ENCODE results near the gene THPO.
A peak's percentile ranks its signal among the peaks of the same experiment; 100 is the strongest.

Gene THPO

GRCh38 chr3:184377882-184378445 is at the start of gene THPO:
TSS of gene THPO (minus strand) at chr3:184378207. CDS start at chr3:184376259, 1,948 bp downstream.
- FAIRE-seq (no peak), DNase-seq (ENCODE audit: insufficient read length, low spot score) (no peak)

GRCh38 chr3:184426691-184427141 is 48.7 kb upstream of the THPO start:
- no peak for FAIRE-seq
- no peak for DNase-seq (ENCODE audit: insufficient read length, low spot score)

- FAIRE-seq = no peak
- no peak for DNase-seq (ENCODE audit: insufficient read length, low spot score)
These were observed 45.6 kb upstream of the THPO start for GRCh38 chr3:184423561-184423960.

GRCh38 chr3:184419171-184419570 is 41.2 kb upstream of the THPO start:
- FAIRE-seq (no peak), DNase-seq (ENCODE audit: insufficient read length, low spot score) (no peak)

- FAIRE-seq (peak; percentile 83), DNase-seq (ENCODE audit: insufficient read length, low spot score) (peak; percentile 78)
These were observed 39.8 kb upstream of the THPO start for GRCh38 chr3:184417619-184418327.

- DNase-seq (ENCODE audit: insufficient read length, low spot score) = no peak
- FAIRE-seq = no peak
These were observed 37.1 kb upstream of the THPO start for GRCh38 chr3:184415203-184415490.

- FAIRE-seq (no peak), DNase-seq (ENCODE audit: insufficient read length, low spot score) (no peak)
These were observed 36.6 kb upstream of the THPO start for GRCh38 chr3:184414418-184415202.

GRCh38 chr3:184409946-184410500 is 32.0 kb upstream of the THPO start:
- DNase-seq (ENCODE audit: insufficient read length, low spot score) = no peak
- FAIRE-seq = no peak

GRCh38 chr3:184409331-184409926 is 31.4 kb upstream of the THPO start:
- FAIRE-seq (no peak), DNase-seq (ENCODE audit: insufficient read length, low spot score) (no peak)

- DNase-seq (ENCODE audit: insufficient read length, low spot score) = no peak
- no peak for FAIRE-seq
These were observed 27.3 kb upstream of the THPO start for GRCh38 chr3:184405075-184406030.

- FAIRE-seq (no peak), DNase-seq (ENCODE audit: insufficient read length, low spot score) (no peak)
These were observed 21.4 kb upstream of the THPO start for GRCh38 chr3:184399410-184399809.

- DNase-seq (ENCODE audit: insufficient read length, low spot score) = no peak
- no peak for FAIRE-seq
These were observed 17.3 kb upstream of the THPO start for GRCh38 chr3:184395320-184395660.

- DNase-seq (ENCODE audit: insufficient read length, low spot score) (no peak), FAIRE-seq (no peak)
These were observed 13.3 kb upstream of the THPO start for GRCh38 chr3:184391266-184391665.

- DNase-seq (ENCODE audit: insufficient read length, low spot score) (no peak), FAIRE-seq (no peak)
These were observed 12.0 kb upstream of the THPO start for GRCh38 chr3:184389935-184390528.

GRCh38 chr3:184389384-184389783 is 11.4 kb upstream of the THPO start:
- FAIRE-seq (no peak), DNase-seq (ENCODE audit: insufficient read length, low spot score) (no peak)

- no peak for FAIRE-seq
- DNase-seq (ENCODE audit: insufficient read length, low spot score) = no peak
These were observed 10.9 kb upstream of the THPO start for GRCh38 chr3:184388936-184389230.

- no peak for DNase-seq (ENCODE audit: insufficient read length, low spot score)
- no peak for FAIRE-seq
These were observed 10.3 kb upstream of the THPO start for GRCh38 chr3:184388164-184388935.

- DNase-seq (ENCODE audit: insufficient read length, low spot score) = no peak
- FAIRE-seq = no peak
These were observed 9.2 kb upstream of the THPO start for GRCh38 chr3:184387174-184387714.

All from GM19239 (cell line).